GDM1 (cell line): ENCODE measurements around the gene PHYKPL.

Source experiments
- DNase-seq: peaks from one replicate; lab custom pipeline; 2025; lab: John Stamatoyannopoulos, UW

Gene PHYKPL

GRCh38 chr5:178232124-178232919 lies at the start of gene PHYKPL:
TSS of gene PHYKPL (minus strand) at chr5:178232802. CDS start at chr5:178232550, 252 bp downstream.
- DNase-seq, result peak; percentile 72

- DNase-seq, result no peak
Observed at GRCh38 chr5:178282391-178282790, 49.8 kb upstream of the PHYKPL start.

GRCh38 chr5:178281331-178281730 lies 48.7 kb upstream of the PHYKPL start:
- no peak for DNase-seq

GRCh38 chr5:178280631-178281030 lies 48.0 kb upstream of the PHYKPL start:
- no peak for DNase-seq

GRCh38 chr5:178279723-178280438 lies 47.3 kb upstream of the PHYKPL start:
- DNase-seq, result peak; percentile 56

GRCh38 chr5:178279026-178279722 lies 46.6 kb upstream of the PHYKPL start:
- DNase-seq, result no peak

- no peak for DNase-seq
Observed at GRCh38 chr5:178278358-178279023, 45.9 kb upstream of the PHYKPL start.

- DNase-seq, result no peak
Observed at GRCh38 chr5:178277866-178278265, 45.3 kb upstream of the PHYKPL start.

GRCh38 chr5:178277346-178277745 lies 44.7 kb upstream of the PHYKPL start:
- no peak for DNase-seq

GRCh38 chr5:178274781-178275537 lies 42.4 kb upstream of the PHYKPL start:
- no peak for DNase-seq

GRCh38 chr5:178273665-178274541 lies 41.3 kb upstream of the PHYKPL start:
- DNase-seq, result no peak

GRCh38 chr5:178273041-178273440 lies 40.4 kb upstream of the PHYKPL start:
- no peak for DNase-seq

GRCh38 chr5:178272591-178272990 lies 40.0 kb upstream of the PHYKPL start:
- no peak for DNase-seq

- DNase-seq, result no peak
Observed at GRCh38 chr5:178271726-178272479, 39.3 kb upstream of the PHYKPL start.

- no peak for DNase-seq
Observed at GRCh38 chr5:178271231-178271630, 38.6 kb upstream of the PHYKPL start.

- DNase-seq, result no peak
Observed at GRCh38 chr5:178269499-178269898, 36.9 kb upstream of the PHYKPL start.

- no peak for DNase-seq
Observed at GRCh38 chr5:178267876-178268275, 35.3 kb upstream of the PHYKPL start.

- no peak for DNase-seq
Observed at GRCh38 chr5:178267245-178267644, 34.6 kb upstream of the PHYKPL start.

- no peak for DNase-seq
Observed at GRCh38 chr5:178266581-178266980, 34.0 kb upstream of the PHYKPL start.

GRCh38 chr5:178265746-178266145 lies 33.1 kb upstream of the PHYKPL start:
- DNase-seq, result no peak
